Islet of Langerhans (tissue), 1 donor: ENCODE results near the gene RPL29.

Source experiments
- FAIRE-seq: peaks from one replicate; lab custom pipeline; 2011; peaks lifted over from hg19 to GRCh38; lab: Jason Lieb, UNC

Gene RPL29

GRCh38 chr3:51945031-51945840 lies 50.5 kb downstream of the RPL29 start:
- no peak for FAIRE-seq

DNA sequence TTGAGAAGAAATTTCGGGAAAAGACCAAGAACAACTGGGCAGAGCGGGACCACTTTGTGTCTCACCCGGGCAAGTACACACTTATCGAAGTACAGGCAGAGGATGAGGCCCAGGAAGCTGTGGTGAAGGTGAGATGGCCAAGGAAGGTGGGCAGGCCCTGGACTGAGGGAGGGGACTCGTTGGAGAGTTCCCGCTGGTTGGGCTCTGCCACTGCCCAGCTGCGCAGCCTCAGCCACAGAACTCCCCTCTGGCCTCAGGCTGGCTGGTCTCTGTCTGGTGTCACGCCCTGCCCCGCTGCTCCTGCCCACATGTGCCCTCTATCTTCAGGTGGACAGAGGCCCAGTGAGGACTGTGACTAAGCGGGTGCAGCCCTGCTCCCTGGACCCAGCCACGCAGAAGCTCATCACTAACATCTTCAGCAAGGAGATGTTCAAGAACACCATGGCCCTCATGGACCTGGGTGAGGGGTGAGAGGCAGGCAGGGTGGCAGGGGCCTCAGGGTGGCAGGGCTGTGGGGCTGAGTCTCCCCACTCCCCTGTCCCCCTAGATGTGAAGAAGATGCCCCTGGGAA lies 51.2 kb downstream of the RPL29 start:
- FAIRE-seq: no peak
